ENCODE data around the gene KERA. TPM values are rescaled to one million over a fixed set of nuclear protein-coding genes. Genes with fewer than 3 reads are reported as not detected.

The KERA gene
- total and polyA plus RNA-seq, 2 experiments from 2014 or later = not detected

- Histone ChIP-seq H3K36me3 (ENCODE audit: insufficient read depth) (no peaks in the 10 kb centered on the region), H3F3A (replicated peaks; ENCODE audit: low read depth) (no peaks in the 10 kb centered on the region), H3K79me2 (replicated peaks; ENCODE audit: insufficient read depth) (no peaks in the 10 kb centered on the region), H3K4me2 (no peak overlapping the region), H3K9me2 (ENCODE audit: insufficient read depth) (no peaks in the 10 kb centered on the region), H3K27me3 (ENCODE audit: insufficient read depth) (no peaks in the 10 kb centered on the region), H4K20me1 (replicated peaks; ENCODE audit: insufficient read depth) (no peaks in the 10 kb centered on the region), H3K4me3 (no peak overlapping the region), H2AFZ (no peak overlapping the region), H3K27ac (ENCODE audit: low read depth) (no peak overlapping the region), H3K4me1 (ENCODE audit: insufficient read depth) (no peaks in the 10 kb centered on the region)
- ATAC-seq (no peak), DNase-seq (ENCODE audit: low spot score) (no peak)
- Mint-ChIP-seq H3K4me3 (no peak overlapping the region), H3K27ac (no peak overlapping the region), H3K27me3 (ENCODE audit: insufficient read depth, low read depth, poor library complexity) (no peaks in the 10 kb centered on the region), H3K9me3 (no peaks in the 10 kb centered on the region), H3K36me3 (ENCODE audit: low read depth) (no peaks in the 10 kb centered on the region), H3K4me1 (no peaks in the 10 kb centered on the region)
- no peak for TF ChIP-seq STAT1 (IDR thresholded peaks at IDR 0.05; ENCODE audit: unreplicated experiment)
- no peak for TF ChIP-seq ZNF114 (CRISPR knock-in tag; IDR thresholded peaks at IDR 0.05)
- no peak for TF ChIP-seq EZH2 (IDR thresholded peaks at IDR 0.05; ENCODE audit: low read depth, unreplicated experiment)
- TF ChIP-seq, protein P1, sequence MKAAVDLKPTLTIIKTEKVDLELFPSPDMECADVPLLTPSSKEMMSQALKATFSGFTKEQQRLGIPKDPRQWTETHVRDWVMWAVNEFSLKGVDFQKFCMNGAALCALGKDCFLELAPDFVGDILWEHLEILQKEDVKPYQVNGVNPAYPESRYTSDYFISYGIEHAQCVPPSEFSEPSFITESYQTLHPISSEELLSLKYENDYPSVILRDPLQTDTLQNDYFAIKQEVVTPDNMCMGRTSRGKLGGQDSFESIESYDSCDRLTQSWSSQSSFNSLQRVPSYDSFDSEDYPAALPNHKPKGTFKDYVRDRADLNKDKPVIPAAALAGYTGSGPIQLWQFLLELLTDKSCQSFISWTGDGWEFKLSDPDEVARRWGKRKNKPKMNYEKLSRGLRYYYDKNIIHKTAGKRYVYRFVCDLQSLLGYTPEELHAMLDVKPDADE (IDR thresholded peaks at IDR 0.05) = no peak
- TF ChIP-seq, protein P2, sequence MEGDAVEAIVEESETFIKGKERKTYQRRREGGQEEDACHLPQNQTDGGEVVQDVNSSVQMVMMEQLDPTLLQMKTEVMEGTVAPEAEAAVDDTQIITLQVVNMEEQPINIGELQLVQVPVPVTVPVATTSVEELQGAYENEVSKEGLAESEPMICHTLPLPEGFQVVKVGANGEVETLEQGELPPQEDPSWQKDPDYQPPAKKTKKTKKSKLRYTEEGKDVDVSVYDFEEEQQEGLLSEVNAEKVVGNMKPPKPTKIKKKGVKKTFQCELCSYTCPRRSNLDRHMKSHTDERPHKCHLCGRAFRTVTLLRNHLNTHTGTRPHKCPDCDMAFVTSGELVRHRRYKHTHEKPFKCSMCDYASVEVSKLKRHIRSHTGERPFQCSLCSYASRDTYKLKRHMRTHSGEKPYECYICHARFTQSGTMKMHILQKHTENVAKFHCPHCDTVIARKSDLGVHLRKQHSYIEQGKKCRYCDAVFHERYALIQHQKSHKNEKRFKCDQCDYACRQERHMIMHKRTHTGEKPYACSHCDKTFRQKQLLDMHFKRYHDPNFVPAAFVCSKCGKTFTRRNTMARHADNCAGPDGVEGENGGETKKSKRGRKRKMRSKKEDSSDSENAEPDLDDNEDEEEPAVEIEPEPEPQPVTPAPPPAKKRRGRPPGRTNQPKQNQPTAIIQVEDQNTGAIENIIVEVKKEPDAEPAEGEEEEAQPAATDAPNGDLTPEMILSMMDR (conservative IDR thresholded peaks at IDR 0.05; ENCODE audit: low read depth in 2 of 2) = no peak
- TF ChIP-seq NANOG (IDR thresholded peaks at IDR 0.05; ENCODE audit: borderline replicate concordance) = no peak
- no peak for TF ChIP-seq EZH2phosphoT487 (IDR thresholded peaks at IDR 0.05; ENCODE audit: unreplicated experiment)
- TF ChIP-seq POLR2AphosphoS5 (IDR thresholded peaks at IDR 0.05; ENCODE audit: low read depth) = no peak
- no peak for TF ChIP-seq ZNF331 (CRISPR knock-in tag; IDR thresholded peaks at IDR 0.05; ENCODE audit: low read depth)
- TF ChIP-seq, protein P3, sequence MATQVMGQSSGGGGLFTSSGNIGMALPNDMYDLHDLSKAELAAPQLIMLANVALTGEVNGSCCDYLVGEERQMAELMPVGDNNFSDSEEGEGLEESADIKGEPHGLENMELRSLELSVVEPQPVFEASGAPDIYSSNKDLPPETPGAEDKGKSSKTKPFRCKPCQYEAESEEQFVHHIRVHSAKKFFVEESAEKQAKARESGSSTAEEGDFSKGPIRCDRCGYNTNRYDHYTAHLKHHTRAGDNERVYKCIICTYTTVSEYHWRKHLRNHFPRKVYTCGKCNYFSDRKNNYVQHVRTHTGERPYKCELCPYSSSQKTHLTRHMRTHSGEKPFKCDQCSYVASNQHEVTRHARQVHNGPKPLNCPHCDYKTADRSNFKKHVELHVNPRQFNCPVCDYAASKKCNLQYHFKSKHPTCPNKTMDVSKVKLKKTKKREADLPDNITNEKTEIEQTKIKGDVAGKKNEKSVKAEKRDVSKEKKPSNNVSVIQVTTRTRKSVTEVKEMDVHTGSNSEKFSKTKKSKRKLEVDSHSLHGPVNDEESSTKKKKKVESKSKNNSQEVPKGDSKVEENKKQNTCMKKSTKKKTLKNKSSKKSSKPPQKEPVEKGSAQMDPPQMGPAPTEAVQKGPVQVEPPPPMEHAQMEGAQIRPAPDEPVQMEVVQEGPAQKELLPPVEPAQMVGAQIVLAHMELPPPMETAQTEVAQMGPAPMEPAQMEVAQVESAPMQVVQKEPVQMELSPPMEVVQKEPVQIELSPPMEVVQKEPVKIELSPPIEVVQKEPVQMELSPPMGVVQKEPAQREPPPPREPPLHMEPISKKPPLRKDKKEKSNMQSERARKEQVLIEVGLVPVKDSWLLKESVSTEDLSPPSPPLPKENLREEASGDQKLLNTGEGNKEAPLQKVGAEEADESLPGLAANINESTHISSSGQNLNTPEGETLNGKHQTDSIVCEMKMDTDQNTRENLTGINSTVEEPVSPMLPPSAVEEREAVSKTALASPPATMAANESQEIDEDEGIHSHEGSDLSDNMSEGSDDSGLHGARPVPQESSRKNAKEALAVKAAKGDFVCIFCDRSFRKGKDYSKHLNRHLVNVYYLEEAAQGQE (IDR thresholded peaks at IDR 0.05; ENCODE audit: unreplicated experiment) = no peak
- TF ChIP-seq ZNF462 (CRISPR knock-in tag; IDR thresholded peaks at IDR 0.05) = no peak
- no peak for TF ChIP-seq JUNB (IDR thresholded peaks at IDR 0.05; ENCODE audit: unreplicated experiment)
- no peak for TF ChIP-seq CREB1 (CRISPR knock-in tag; IDR thresholded peaks at IDR 0.05; ENCODE audit: low read depth)
These were observed 56.5 kb downstream of the KERA start for GRCh38 chr12:91001306-91001705.
